Measurements from ENCODE around the gene DEFB131B.
A peak's percentile ranks its signal among the peaks of the same experiment; 100 is the strongest.
"Not testable (repeated sequence)": the region's sequence is repeated elsewhere in the genome, so short reads cannot be mapped to it uniquely, and the experiment has no call there.

DEFB131B gene, protein sequence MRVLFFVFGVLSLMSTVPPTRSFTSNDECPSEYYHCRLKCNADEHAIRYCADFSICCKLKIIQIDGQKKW

DNA sequence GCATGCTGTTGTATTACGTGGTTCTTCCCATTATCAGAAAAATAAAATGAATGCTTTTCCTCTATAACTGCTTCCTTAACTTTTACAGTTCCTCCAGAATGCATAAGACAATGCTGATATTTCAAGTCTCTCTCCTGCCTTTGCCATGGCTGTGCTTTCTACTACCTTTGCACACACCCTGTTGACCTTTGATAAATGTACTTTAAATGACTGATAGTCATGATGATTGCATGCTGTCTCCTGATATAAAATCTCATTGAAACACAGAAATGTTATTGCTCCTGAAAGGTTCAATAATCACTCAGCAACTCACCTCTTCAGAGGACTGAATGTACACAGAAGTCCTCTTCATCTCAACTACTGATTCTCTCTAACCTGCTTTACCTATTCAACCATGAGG lies at the start of gene DEFB131B:
Gene DEFB131B, plus strand, starts transcription at position 395 of the 400 bp plus-strand sequence. Its CDS starts 0 bp downstream, at position 395.
- H3K36me3 ChIP-seq (ENCODE audit: control insufficient read depth, insufficient read depth, low read length); H3K9ac ChIP-seq (ENCODE audit: low read depth, low read length); H3K27me3 ChIP-seq (ENCODE audit: control insufficient read depth, insufficient read depth, low read length); H3K4me1 ChIP-seq (ENCODE audit: control insufficient read depth, insufficient read depth, low read length); H3K27ac ChIP-seq (ENCODE audit: low read depth, low read length); H3K4me3 ChIP-seq (ENCODE audit: low read depth, low read length); H3K9me3 ChIP-seq (ENCODE audit: control insufficient read depth, insufficient read depth, low read length): not testable (repeated sequence)

GRCh38 chr11:71829247-71829646 lies 49.0 kb upstream of the DEFB131B start:
- H3K27me3 ChIP-seq (ENCODE audit: control insufficient read depth, insufficient read depth, low read length); H3K9ac ChIP-seq (ENCODE audit: low read depth, low read length); H3K4me3 ChIP-seq (ENCODE audit: low read depth, low read length); H3K9me3 ChIP-seq (ENCODE audit: control insufficient read depth, insufficient read depth, low read length); H3K4me1 ChIP-seq (ENCODE audit: control insufficient read depth, insufficient read depth, low read length); H3K27ac ChIP-seq (ENCODE audit: low read depth, low read length); H3K36me3 ChIP-seq (ENCODE audit: control insufficient read depth, insufficient read depth, low read length): not testable (repeated sequence)

- not testable (repeated sequence) for H3K4me1 ChIP-seq (ENCODE audit: control insufficient read depth, insufficient read depth, low read length); H3K4me3 ChIP-seq (ENCODE audit: low read depth, low read length); H3K27me3 ChIP-seq (ENCODE audit: control insufficient read depth, insufficient read depth, low read length); H3K27ac ChIP-seq (ENCODE audit: low read depth, low read length); H3K9ac ChIP-seq (ENCODE audit: low read depth, low read length); H3K36me3 ChIP-seq (ENCODE audit: control insufficient read depth, insufficient read depth, low read length); H3K9me3 ChIP-seq (ENCODE audit: control insufficient read depth, insufficient read depth, low read length)
These were observed 48.6 kb upstream of the DEFB131B start for GRCh38 chr11:71829686-71830085.

GRCh38 chr11:71832811-71833210 lies 45.4 kb upstream of the DEFB131B start, which contains the start of gene DEFB108B:
Gene DEFB108B, plus strand, starts transcription at chr11:71833200. Its CDS starts 0 bp downstream, at chr11:71833200.
- H3K9me3 ChIP-seq (ENCODE audit: control insufficient read depth, insufficient read depth, low read length); H3K4me3 ChIP-seq (ENCODE audit: low read depth, low read length); H3K36me3 ChIP-seq (ENCODE audit: control insufficient read depth, insufficient read depth, low read length); H3K27ac ChIP-seq (ENCODE audit: low read depth, low read length); H3K4me1 ChIP-seq (ENCODE audit: control insufficient read depth, insufficient read depth, low read length); H3K27me3 ChIP-seq (ENCODE audit: control insufficient read depth, insufficient read depth, low read length); H3K9ac ChIP-seq (ENCODE audit: low read depth, low read length): not testable (repeated sequence)

DNA sequence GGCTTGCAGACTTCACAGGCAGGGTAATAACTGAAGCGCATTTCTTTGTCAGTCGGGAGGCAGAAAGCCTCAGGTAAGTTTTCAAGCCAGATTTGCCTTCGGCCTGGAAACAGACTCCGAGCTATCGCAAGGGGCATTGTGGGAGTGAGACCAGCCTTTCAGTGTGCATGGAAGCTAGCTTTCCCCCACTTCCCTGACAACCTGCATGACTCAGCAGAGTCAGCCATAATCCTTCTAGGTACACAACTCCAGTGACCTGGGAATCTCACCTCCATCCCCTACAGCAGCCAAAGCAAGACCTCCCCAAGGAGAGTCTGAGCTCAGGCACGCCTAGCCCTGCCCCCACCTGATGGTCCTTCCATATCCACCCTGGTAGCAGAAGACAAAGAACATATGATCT lies 35.5 kb upstream of the DEFB131B start:
- H3K27me3 ChIP-seq (ENCODE audit: control insufficient read depth, insufficient read depth, low read length); H3K36me3 ChIP-seq (ENCODE audit: control insufficient read depth, insufficient read depth, low read length); H3K4me3 ChIP-seq (ENCODE audit: low read depth, low read length); H3K9ac ChIP-seq (ENCODE audit: low read depth, low read length); H3K4me1 ChIP-seq (ENCODE audit: control insufficient read depth, insufficient read depth, low read length); H3K9me3 ChIP-seq (ENCODE audit: control insufficient read depth, insufficient read depth, low read length); H3K27ac ChIP-seq (ENCODE audit: low read depth, low read length): not testable (repeated sequence)

GRCh38 chr11:71843355-71843754 lies 34.9 kb upstream of the DEFB131B start:
- H3K27ac ChIP-seq (ENCODE audit: low read depth, low read length); H3K9ac ChIP-seq (ENCODE audit: low read depth, low read length); H3K9me3 ChIP-seq (ENCODE audit: control insufficient read depth, insufficient read depth, low read length); H3K27me3 ChIP-seq (ENCODE audit: control insufficient read depth, insufficient read depth, low read length); H3K4me1 ChIP-seq (ENCODE audit: control insufficient read depth, insufficient read depth, low read length); H3K4me3 ChIP-seq (ENCODE audit: low read depth, low read length); H3K36me3 ChIP-seq (ENCODE audit: control insufficient read depth, insufficient read depth, low read length): not testable (repeated sequence)

GRCh38 chr11:71843858-71844257 lies 34.4 kb upstream of the DEFB131B start:
- H3K9me3 ChIP-seq (ENCODE audit: control insufficient read depth, insufficient read depth, low read length): no peaks in the 10 kb centered on the region
- peaks cover 8% of the 10 kb centered on the region for H3K4me1 ChIP-seq (ENCODE audit: control insufficient read depth, insufficient read depth, low read length)
- peak overlapping the region; percentile 66 for H3K27ac ChIP-seq (ENCODE audit: low read depth, low read length)
- H3K27me3 ChIP-seq (ENCODE audit: control insufficient read depth, insufficient read depth, low read length): no peaks in the 10 kb centered on the region
- H3K4me3 ChIP-seq (ENCODE audit: low read depth, low read length): 0 out of 2 replicates have a peak overlapping the region, but pooled peaks have one; percentile 29
- H3K9ac ChIP-seq (ENCODE audit: low read depth, low read length): no peak overlapping the region
- no peaks in the 10 kb centered on the region for H3K36me3 ChIP-seq (ENCODE audit: control insufficient read depth, insufficient read depth, low read length)

- H3K9ac ChIP-seq (ENCODE audit: low read depth, low read length); H3K4me3 ChIP-seq (ENCODE audit: low read depth, low read length); H3K27me3 ChIP-seq (ENCODE audit: control insufficient read depth, insufficient read depth, low read length); H3K27ac ChIP-seq (ENCODE audit: low read depth, low read length); H3K9me3 ChIP-seq (ENCODE audit: control insufficient read depth, insufficient read depth, low read length); H3K36me3 ChIP-seq (ENCODE audit: control insufficient read depth, insufficient read depth, low read length); H3K4me1 ChIP-seq (ENCODE audit: control insufficient read depth, insufficient read depth, low read length): not testable (repeated sequence)
These were observed 24.4 kb upstream of the DEFB131B start for GRCh38 chr11:71853895-71854294.

DNA sequence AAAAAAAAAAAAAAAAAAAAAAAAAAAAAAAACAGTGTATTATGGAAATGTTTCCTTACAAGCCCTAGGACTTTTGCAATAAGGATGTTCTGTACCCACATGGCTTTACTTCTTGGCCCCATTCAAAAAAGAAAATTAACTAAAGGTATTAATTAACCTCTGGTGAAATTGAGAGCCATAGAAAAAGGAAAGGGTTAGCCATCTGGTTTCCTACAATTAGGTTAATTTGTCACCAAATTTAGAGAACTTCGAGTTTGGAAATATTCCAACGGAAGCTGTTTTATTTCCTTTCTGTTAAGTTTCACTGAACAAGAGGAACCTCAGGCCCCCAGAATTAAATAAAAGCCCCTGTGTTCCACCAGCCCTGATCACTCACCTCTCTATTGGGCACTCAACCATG lies 22.4 kb upstream of the DEFB131B start:
- not testable (repeated sequence) for H3K27ac ChIP-seq (ENCODE audit: low read depth, low read length); H3K4me1 ChIP-seq (ENCODE audit: control insufficient read depth, insufficient read depth, low read length); H3K27me3 ChIP-seq (ENCODE audit: control insufficient read depth, insufficient read depth, low read length); H3K36me3 ChIP-seq (ENCODE audit: control insufficient read depth, insufficient read depth, low read length); H3K4me3 ChIP-seq (ENCODE audit: low read depth, low read length); H3K9ac ChIP-seq (ENCODE audit: low read depth, low read length); H3K9me3 ChIP-seq (ENCODE audit: control insufficient read depth, insufficient read depth, low read length)

DNA sequence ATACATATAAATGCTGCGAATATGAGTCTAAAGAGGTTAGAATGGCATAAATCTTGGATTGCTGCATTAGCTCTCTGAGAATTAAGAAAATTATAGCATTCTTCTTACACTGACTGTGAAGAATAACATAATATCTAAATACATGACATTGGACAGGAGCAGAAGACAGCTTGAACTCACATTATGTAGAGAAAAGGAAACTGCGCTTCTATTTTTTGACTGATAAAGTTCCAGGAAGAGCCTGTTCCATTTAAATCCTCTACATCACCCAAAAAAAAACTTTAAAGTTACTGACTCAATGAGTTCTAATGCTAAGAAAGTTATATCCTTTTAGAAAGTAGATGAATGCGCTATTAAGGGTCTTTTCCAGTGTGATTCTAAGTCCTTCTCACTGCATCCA lies 17.4 kb upstream of the DEFB131B start:
- H3K9me3 ChIP-seq (ENCODE audit: control insufficient read depth, insufficient read depth, low read length); H3K4me3 ChIP-seq (ENCODE audit: low read depth, low read length); H3K9ac ChIP-seq (ENCODE audit: low read depth, low read length); H3K4me1 ChIP-seq (ENCODE audit: control insufficient read depth, insufficient read depth, low read length); H3K27ac ChIP-seq (ENCODE audit: low read depth, low read length); H3K36me3 ChIP-seq (ENCODE audit: control insufficient read depth, insufficient read depth, low read length); H3K27me3 ChIP-seq (ENCODE audit: control insufficient read depth, insufficient read depth, low read length): not testable (repeated sequence)

GRCh38 chr11:71863978-71864627 lies 14.2 kb upstream of the DEFB131B start:
- H3K36me3 ChIP-seq (ENCODE audit: control insufficient read depth, insufficient read depth, low read length); H3K4me1 ChIP-seq (ENCODE audit: control insufficient read depth, insufficient read depth, low read length); H3K27me3 ChIP-seq (ENCODE audit: control insufficient read depth, insufficient read depth, low read length); H3K9ac ChIP-seq (ENCODE audit: low read depth, low read length); H3K9me3 ChIP-seq (ENCODE audit: control insufficient read depth, insufficient read depth, low read length); H3K27ac ChIP-seq (ENCODE audit: low read depth, low read length); H3K4me3 ChIP-seq (ENCODE audit: low read depth, low read length): not testable (repeated sequence)

DNA sequence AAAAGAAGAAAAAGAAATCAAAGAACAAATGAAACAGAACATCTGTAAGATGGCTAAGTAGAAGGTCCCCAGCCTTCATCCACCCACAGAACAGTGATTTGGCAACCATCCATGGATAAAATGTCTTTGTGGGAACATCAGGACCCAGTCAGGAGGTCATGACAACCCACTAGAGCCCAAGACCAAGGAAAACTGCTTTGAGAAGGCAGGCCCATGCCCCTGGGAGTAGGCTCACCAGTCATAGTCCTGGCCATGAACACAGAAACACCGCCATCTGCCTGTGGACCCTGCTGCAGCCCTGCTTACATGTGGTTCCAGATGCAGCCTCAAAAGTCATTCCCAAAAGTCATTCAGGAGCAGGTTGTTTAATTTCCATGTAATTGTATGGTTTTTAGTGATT lies 11.0 kb upstream of the DEFB131B start:
- H3K36me3 ChIP-seq (ENCODE audit: control insufficient read depth, insufficient read depth, low read length); H3K27ac ChIP-seq (ENCODE audit: low read depth, low read length); H3K9ac ChIP-seq (ENCODE audit: low read depth, low read length); H3K4me1 ChIP-seq (ENCODE audit: control insufficient read depth, insufficient read depth, low read length); H3K4me3 ChIP-seq (ENCODE audit: low read depth, low read length); H3K27me3 ChIP-seq (ENCODE audit: control insufficient read depth, insufficient read depth, low read length); H3K9me3 ChIP-seq (ENCODE audit: control insufficient read depth, insufficient read depth, low read length): not testable (repeated sequence)
